HG03460 (cell line): Measurements from ENCODE around the gene MMADHC.
A peak's percentile ranks its signal among the peaks of the same experiment; 100 is the strongest.
"Not testable (repeated sequence)": the region's sequence is repeated elsewhere in the genome, so short reads cannot be mapped to it uniquely, and the experiment has no call there.

Experiments
- ATAC-seq: cut with Tn5 transposase; IDR thresholded peaks from one replicate; pipeline ENCODE4 v1.9.1; 2021; ENCODE audit not compliant: unreplicated experiment

MMADHC gene

GRCh38 chr2:149595056-149595963 lies 7.7 kb upstream of the MMADHC start:
- no peak for ATAC-seq

- ATAC-seq, result no peak
These were observed 6.8 kb upstream of the MMADHC start for GRCh38 chr2:149594411-149594810.

GRCh38 chr2:149587950-149588487 lies 444 bp upstream of the MMADHC start:
- ATAC-seq, result peak; percentile 22

DNA sequence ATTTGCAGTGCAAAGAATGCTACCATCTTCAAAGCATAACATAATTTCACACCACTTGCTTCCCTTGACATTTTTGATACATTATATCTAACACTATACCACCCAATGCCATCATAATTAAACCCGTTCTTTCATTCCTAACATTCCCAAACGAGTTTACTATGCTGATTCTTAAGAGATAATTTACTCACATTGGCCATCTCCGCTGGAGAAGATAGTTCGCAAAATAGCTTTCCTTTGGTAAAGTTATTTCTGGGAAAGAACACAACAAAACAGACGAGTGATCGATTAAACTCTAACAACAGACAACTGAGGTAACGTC lies 716 bp downstream of the MMADHC start:
- no peak for ATAC-seq

DNA sequence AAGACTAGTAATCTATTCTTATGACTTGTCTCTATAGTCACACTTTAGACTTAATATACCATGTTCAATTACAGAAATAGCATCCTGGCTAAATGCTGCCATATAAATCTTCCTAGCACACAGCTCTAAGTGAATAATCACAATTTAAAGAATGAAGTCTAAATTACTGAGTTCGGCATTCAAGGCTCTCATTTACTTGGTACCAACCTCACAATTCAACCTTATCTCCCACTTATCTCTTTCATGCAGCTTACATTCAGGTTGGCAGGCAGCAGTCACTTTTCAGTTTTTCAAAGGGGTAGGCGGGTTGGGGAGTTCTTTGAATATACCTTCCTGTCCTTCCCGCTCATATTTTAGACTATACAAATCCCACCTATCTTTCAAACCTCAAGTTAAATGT lies 1.5 kb downstream of the MMADHC start:
- ATAC-seq, result no peak

DNA sequence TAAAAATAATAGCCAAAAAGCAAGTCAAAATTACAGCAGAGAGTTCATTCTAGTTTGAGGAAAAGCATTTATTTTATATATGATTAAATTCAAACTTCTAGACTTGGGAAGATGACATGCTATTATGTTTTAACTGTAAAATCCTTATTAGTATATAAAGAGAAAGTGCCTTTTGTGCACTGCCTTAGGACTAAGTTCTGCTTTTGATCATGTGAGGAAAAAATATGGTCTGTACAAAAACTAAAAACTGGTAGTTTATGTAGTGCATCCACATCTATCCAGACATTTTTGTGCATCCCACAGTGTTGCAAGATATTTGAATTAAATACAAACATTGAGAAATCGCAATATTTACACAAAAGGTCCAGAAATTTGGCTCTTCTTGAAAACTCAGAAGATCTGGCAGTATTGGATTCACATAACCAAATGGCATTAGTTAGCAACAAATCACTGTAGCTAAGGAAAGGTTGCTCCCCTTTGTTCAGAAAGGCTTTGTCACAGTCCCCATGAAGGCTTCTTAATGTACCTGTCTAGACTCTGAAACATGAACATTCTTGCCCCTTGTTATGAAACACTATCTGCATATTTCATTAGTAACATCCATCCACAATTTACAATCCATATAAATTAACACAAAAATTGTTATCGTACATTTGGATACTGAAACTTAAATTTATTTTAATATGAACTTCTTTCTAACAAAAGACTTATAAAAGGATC lies 2.2 kb downstream of the MMADHC start:
- no peak for ATAC-seq

DNA sequence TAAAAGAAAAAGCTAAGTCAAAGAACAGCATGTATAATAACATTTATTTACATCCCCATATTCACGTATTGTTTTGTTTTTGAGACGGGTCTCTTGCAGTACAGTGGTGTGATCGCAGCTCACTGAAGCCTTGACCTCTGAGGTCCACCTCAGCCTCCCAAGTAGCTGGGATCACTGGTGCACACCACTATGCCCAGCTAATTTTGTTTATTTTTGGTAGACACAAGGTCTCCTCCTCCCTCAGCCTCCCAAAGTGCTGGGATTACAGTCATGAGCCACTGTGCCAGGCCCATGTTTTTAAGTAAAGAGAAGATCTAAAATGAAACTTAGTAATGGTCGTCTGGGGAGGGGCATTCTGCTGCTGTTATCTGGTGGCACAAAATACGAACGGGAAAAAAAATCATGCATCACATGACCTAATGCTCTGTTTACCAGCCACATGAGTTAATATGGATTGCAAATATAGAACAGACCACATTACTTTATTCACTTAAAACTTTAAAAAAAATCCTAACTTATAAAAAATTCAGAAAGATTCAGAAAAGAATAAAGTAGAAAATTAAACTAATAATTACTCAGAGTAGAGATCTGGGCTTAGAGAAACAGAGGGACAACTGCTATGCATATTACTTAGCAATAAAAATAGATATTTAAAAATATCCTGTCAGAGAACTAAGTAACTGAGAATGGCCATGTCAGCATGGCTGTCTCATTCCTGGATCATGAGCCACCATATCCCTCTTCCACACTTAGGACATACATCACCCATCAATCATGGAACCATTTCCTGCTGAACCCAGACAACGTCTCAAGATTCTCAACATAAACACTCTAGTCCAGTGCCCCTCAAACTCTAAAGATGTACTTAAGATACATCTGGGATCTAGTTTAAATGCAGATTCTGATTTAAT lies 7.3 kb downstream of the MMADHC start:
- no peak for ATAC-seq

GRCh38 chr2:149577269-149577668 lies 10.3 kb downstream of the MMADHC start:
- no peak for ATAC-seq

DNA sequence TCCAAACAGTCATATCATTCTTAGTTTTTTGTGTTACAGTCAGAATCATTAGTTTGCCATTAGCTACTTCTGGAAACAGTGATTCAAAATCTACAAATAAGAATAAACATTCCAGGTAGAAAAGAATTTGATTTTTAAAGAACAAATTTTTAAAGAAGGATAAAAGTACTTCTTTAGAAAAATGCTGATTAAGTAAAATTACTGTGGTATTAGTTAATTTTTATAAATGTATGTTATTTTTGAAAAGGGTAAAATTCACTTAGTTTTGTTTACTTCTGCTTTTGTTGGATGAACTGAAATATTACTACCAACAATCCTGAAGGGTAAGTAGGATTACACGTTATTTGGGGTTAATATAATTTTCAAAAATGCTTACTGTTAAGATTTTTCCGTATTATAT lies 11.8 kb downstream of the MMADHC start:
- ATAC-seq, result no peak

- no peak for ATAC-seq
These were observed 12.3 kb downstream of the MMADHC start for GRCh38 chr2:149575277-149575676.

- no peak for ATAC-seq
These were observed 13.8 kb downstream of the MMADHC start for GRCh38 chr2:149573760-149574159.

DNA sequence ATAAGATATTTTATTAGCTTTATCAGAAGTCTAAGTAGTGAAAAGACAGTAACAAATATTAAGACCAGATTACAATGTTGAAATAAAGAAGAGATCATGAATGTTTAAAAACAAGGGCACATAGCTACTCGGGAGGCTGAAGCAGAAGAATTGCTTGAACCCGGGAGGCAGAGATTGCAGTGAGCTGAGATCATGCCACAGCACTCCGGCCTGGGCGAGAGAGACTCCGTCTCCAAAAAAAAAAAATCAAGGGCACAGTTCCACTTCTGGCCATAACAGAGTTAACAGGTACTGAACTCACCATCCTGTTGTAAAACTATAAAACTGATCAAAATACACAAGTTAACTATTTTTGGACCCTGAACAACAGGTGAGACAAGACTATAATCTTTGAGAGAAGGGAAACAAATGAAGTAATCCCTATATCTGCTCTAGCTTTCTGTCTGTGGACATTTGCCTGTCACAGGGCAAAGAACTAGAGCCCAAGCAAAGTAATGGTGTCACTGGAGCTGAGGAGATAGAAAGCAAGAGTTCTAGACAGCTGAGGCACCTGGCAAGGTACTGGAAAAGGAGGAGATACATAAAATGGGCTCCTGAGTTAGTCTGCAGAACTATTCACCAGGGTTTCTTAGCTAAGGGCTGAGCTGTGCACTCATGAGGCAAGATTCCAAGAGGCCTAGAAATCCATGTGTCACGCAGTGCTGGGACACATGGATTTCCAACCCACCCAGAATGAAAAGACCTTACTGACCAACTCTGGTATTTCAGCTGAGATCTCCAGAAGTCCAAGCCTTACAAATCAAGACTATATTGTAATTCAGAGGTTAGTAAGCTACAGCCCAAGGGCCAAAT lies 15.2 kb downstream of the MMADHC start:
- ATAC-seq, result no peak

GRCh38 chr2:149568138-149568537 lies 19.4 kb downstream of the MMADHC start:
- ATAC-seq, result no peak

GRCh38 chr2:149566652-149567051 lies 20.9 kb downstream of the MMADHC start:
- ATAC-seq, result no peak

DNA sequence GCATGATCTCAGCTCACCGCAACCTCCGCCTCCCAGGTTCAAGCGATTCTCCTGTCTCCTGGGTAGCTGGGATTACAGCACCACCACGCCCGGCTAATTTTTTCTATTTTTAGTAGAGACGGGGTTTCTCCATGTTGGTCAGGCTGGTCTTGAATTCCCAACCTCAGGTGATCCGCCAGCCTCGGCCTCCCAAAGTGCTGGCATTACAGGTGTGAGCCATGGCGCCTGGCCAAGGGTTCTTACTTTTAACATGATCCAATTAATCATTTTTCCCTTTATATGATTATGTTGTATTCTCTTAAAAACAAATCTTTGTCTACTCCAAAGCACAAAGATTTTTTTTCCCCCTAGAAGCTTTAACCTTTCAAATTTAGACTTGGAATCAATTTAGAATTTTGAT lies 21.9 kb downstream of the MMADHC start:
- ATAC-seq, result not testable (repeated sequence)

- ATAC-seq, result no peak
These were observed 22.6 kb downstream of the MMADHC start for GRCh38 chr2:149564983-149565382.

GRCh38 chr2:149564097-149564496 lies 23.5 kb downstream of the MMADHC start:
- ATAC-seq, result no peak

DNA sequence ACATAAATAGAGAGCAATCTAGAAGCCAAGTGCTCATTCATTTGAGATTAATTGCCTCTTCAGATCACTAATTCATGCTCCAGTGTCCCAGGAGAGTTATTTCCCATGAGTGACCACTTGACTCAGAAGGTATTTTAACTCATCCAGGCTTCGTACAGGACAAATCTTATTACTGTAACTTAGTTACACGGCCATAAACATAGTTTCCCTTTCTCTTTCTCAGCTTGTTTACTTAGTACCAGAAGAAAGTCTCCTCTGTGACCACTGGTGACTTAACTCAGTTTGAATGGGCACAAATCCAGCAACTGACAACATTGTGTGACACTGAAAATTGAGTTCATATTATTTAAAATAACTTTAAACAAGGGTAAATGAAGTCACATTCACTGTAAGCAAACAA lies 25.3 kb downstream of the MMADHC start:
- ATAC-seq, result peak; percentile 57

DNA sequence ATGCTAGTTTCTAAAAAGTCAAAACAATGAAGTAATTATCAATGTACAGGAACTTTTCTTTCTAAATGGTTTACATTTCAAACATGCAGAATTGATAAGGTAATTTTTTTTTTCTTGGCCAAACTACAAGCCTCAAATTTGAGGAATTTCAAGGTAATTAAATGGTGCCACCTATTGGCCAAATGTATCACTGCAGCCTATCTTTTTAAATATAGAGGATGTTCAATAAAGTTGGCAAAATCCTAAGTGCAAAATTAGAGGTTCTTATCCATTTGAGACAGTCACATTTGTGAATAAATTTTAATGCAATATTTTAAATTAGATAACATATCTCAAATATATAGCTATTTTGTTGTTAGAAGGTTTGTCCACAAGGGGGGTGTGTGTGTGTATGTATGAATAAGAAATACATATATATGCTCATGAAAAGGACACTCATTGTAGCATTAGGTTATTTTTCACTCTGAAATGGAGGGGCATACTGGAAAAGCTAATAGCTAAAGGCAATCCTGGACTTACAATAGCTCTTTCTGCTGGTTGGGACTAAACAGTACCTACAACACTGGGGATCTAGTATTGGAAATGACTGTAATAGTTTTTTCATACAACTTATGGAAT lies 26.2 kb downstream of the MMADHC start:
- ATAC-seq, result no peak
